NOMO-1 treated with DMSO at 0.1 percent for 48 hours (cell line): ENCODE measurements around the gene ZYG11B.
"Not testable (repeated sequence)": the region's sequence is repeated elsewhere in the genome, so short reads cannot be mapped to it uniquely, and the experiment has no call there.

Experiments
- DNase-seq: peaks from one replicate; lab custom pipeline; 2025; ENCODE audit not compliant: unreplicated experiment; lab: John Stamatoyannopoulos, UW

The ZYG11B gene

GRCh38 chr1:52842643-52843310, 116.5 kb downstream of the ZYG11B start, which contains the start of gene ZYG11A:
Gene ZYG11A (plus strand): TSS chr1:52842760. CDS start chr1:52842884, 124 bp downstream.
- DNase-seq, result peak; percentile 52

- DNase-seq, result not testable (repeated sequence)
Observed at GRCh38 chr1:52845119-52845518, 118.9 kb downstream of the ZYG11B start.

- DNase-seq, result no peak
Observed at GRCh38 chr1:52848423-52848822, 122.2 kb downstream of the ZYG11B start.

- DNase-seq, result no peak
Observed at GRCh38 chr1:52850951-52851350, 124.7 kb downstream of the ZYG11B start.

GRCh38 chr1:52852854-52853253, 126.6 kb downstream of the ZYG11B start:
- DNase-seq, result no peak

GRCh38 chr1:52855584-52855983, 129.3 kb downstream of the ZYG11B start:
- DNase-seq, result no peak

GRCh38 chr1:52856026-52856425, 129.8 kb downstream of the ZYG11B start:
- DNase-seq, result no peak

GRCh38 chr1:52857443-52857842, 131.2 kb downstream of the ZYG11B start:
- DNase-seq, result no peak

- DNase-seq, result no peak
Observed at GRCh38 chr1:52862666-52863458, 136.6 kb downstream of the ZYG11B start.

GRCh38 chr1:52867087-52867863, 141.0 kb downstream of the ZYG11B start:
- no peak for DNase-seq

- DNase-seq, result not testable (repeated sequence)
Observed at GRCh38 chr1:52869727-52870126, 143.5 kb downstream of the ZYG11B start.

GRCh38 chr1:52876843-52877242, 150.6 kb downstream of the ZYG11B start:
- no peak for DNase-seq
